CD4-positive, alpha-beta T cell (primary cell): Measurements from ENCODE around the gene GABRB3. TPM values are rescaled to one million over a fixed set of nuclear protein-coding genes. Genes with fewer than 3 reads are reported as not detected.

ENCODE experiments used
- ATAC-seq: fragments of 200-7000 bp; cut with Tn5 transposase; one replicate; pipeline ENCODE4 v1.10.0; 2022; ENCODE audit warnings: mild to moderate bottlenecking; ENCODE audit not compliant: poor library complexity
- CTCF ChIA-PET: fragments of 350-600 bp; sonication (Branson Sonifier 250); formaldehyde crosslinking; loops from one replicate; lab custom pipeline; 2021; ENCODE audit warnings: antibody characterized with exemption, inconsistent platforms; lab: Charles Lee
- POLR2A ChIA-PET: fragments of 350-600 bp; sonication (Branson Sonifier 250); formaldehyde crosslinking; loops from one replicate; lab custom pipeline; 2021; ENCODE audit warnings: antibody characterized with exemption, inconsistent platforms; lab: Charles Lee
- DNase-seq, 14 experiments: peaks; one replicate each; pipeline ENCODE4 v3.0.0-alpha.2; 2013 to 2020; ENCODE audit warnings: mixed read lengths in 2 of 14
- H3K27ac ChIP-seq, 2 donors: one replicate each; pipeline versions ENCODE4 v1.5.1 to v1.7.0; 2013; ENCODE audit warnings: low read length in 2 of 2, low read depth in 1 of 2, mild to moderate bottlenecking in 1 of 2
- H3K27me3 ChIP-seq, 2 experiments: 1 replicate in 1 of 2; 2 replicates in 1 of 2; pipeline versions ENCODE4 v1.6.1 to v1.7.0; 2013; ENCODE audit warnings: low read length in 2 of 2, control low read depth in 1 of 2, mild to moderate bottlenecking in 1 of 2, moderate library complexity in 1 of 2; ENCODE audit not compliant: insufficient read depth in 2 of 2, control insufficient read depth in 1 of 2
- H3K36me3 ChIP-seq: one replicate; pipeline ENCODE4 v1.6.1; 2013; ENCODE audit warnings: low read length, control low read depth; ENCODE audit not compliant: insufficient read depth
- H3K4me1 ChIP-seq: one replicate; pipeline ENCODE4 v1.6.1; 2013; ENCODE audit warnings: low read length, control low read depth; ENCODE audit not compliant: insufficient read depth
- H3K4me3 ChIP-seq: one replicate; pipeline ENCODE4 v1.5.1; 2013; ENCODE audit warnings: mild to moderate bottlenecking, low read length, moderate library complexity
- H3K9me3 ChIP-seq, 2 experiments: 1 replicate in 1 of 2; 2 replicates in 1 of 2; pipeline versions ENCODE4 v1.6.1 to v1.7.0; 2013; ENCODE audit warnings: low read length in 2 of 2, mild to moderate bottlenecking in 2 of 2, control low read depth in 1 of 2, moderate library complexity in 1 of 2; ENCODE audit not compliant: control insufficient read depth in 1 of 2, insufficient read depth in 1 of 2
- H3K27ac Mint-ChIP-seq: one replicate; pipeline ENCODE4 v1.8.0; 2020; ENCODE audit warnings: mixed read lengths
- H3K27me3 Mint-ChIP-seq: one replicate; pipeline ENCODE4 v1.8.0; 2021; ENCODE audit warnings: mixed read lengths
- H3K36me3 Mint-ChIP-seq: one replicate; pipeline ENCODE4 v1.8.0; 2021; ENCODE audit warnings: low read depth, mixed read lengths
- H3K4me1 Mint-ChIP-seq: one replicate; pipeline ENCODE4 v1.8.0; 2021; ENCODE audit warnings: low read depth, mixed read lengths
- H3K4me3 Mint-ChIP-seq: one replicate; pipeline ENCODE4 v1.8.0; 2020; ENCODE audit warnings: mild to moderate bottlenecking, mixed read lengths
- H3K9me3 Mint-ChIP-seq: one replicate; pipeline ENCODE4 v1.8.0; 2020; ENCODE audit warnings: mixed read lengths
- intact Hi-C, 2 experiments: fragments of 100-400 bp; cut with DNase I in 1 of 2; cut with micrococcal nuclease in 1 of 2; formaldehyde crosslinking; loops; one replicate each; pipeline versions ENCODE4 v1.15.1 to v1.9.0; 2023 to 2025; cut with DNase I, micrococcal nuclease
- total RNA-seq, 174 experiments: library from RNA in 2 of 174; stranded (reverse) in 2 of 174; gene quantifications; one replicate each; pipeline ENCODE4 v1.2.3 and lab custom pipeline; 2021 to 2026
- TF ChIP-seq, protein P1 (sequence below): fragments of 200-600 bp; IDR thresholded peaks from one replicate; pipeline ENCODE4 v1.8.0; 2022; ENCODE audit warnings: antibody characterized with exemption, mild to moderate bottlenecking

The GABRB3 gene
- total RNA-seq, 2 experiments from 2014 or later, result not detected

DNA sequence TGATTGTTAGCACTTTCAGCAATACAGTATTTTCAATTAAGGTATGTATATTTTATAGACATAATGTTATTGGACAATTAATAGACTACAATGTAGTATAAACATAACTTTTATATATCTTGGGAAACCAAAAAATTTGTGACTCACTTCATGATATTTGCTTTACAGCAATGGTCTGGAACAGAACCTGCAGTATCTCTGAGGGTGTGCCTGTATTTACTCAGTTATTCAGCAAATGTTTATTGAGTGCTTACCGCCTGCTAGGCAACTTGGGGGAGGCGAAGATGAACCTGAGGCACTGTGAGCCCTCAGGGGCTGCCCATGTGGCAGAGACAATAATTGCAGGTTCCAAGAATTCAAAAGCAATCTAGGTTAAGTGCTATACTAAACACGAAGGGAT, 144.8 kb downstream of the GABRB3 start:
- Mint-ChIP-seq H3K4me3 (no peak overlapping the region), H3K36me3 (no peaks in the 10 kb centered on the region), H3K4me1 (no peaks in the 10 kb centered on the region), H3K27me3 (no peaks in the 10 kb centered on the region), H3K9me3 (peaks cover 8% of the 10 kb centered on the region), H3K27ac (no peak overlapping the region)
- Histone ChIP-seq H3K4me1 (no peaks in the 10 kb centered on the region), H3K4me3 (no peak overlapping the region), H3K27ac (no peak overlapping the region), H3K9me3 (peaks cover 0 to 36% of the 10 kb centered on the region in 2 experiments), H3K27me3 (no peaks in the 10 kb centered on the region), H3K36me3 (no peaks in the 10 kb centered on the region)
- CTCF ChIA-PET, result no interaction called here
- peak in 1 of 14 experiments; percentile 2 for DNase-seq
- intact Hi-C loops, result no loop called here
- POLR2A ChIA-PET, result no interaction called here
- TF ChIP-seq, protein P1, sequence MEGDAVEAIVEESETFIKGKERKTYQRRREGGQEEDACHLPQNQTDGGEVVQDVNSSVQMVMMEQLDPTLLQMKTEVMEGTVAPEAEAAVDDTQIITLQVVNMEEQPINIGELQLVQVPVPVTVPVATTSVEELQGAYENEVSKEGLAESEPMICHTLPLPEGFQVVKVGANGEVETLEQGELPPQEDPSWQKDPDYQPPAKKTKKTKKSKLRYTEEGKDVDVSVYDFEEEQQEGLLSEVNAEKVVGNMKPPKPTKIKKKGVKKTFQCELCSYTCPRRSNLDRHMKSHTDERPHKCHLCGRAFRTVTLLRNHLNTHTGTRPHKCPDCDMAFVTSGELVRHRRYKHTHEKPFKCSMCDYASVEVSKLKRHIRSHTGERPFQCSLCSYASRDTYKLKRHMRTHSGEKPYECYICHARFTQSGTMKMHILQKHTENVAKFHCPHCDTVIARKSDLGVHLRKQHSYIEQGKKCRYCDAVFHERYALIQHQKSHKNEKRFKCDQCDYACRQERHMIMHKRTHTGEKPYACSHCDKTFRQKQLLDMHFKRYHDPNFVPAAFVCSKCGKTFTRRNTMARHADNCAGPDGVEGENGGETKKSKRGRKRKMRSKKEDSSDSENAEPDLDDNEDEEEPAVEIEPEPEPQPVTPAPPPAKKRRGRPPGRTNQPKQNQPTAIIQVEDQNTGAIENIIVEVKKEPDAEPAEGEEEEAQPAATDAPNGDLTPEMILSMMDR, result no peak
- ATAC-seq, result no peak

DNA sequence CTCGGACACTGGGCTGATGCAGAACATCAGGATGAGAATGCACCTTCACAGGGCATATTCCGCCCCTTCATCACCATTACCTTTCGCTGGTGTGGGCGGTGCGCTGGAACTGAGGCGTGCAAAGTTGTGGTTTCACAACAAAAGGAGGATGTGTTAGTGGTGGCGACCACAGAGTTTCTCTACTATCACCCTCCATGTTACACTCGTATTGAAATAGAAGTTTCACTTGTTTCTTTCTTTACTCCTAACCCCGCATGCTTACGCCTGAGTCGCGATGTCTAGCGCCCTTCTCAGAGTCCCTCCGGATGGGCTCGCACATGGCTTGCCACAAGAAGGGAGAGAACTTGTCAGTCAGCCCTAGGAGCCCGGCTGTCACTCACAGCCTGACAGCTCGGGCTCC, 148.7 kb downstream of the GABRB3 start:
- Mint-ChIP-seq H3K4me3 (no peak overlapping the region), H3K27ac (no peak overlapping the region), H3K27me3 (no peaks in the 10 kb centered on the region), H3K4me1 (no peaks in the 10 kb centered on the region), H3K9me3 (peaks cover 14% of the 10 kb centered on the region), H3K36me3 (no peaks in the 10 kb centered on the region)
- H3K4me3 ChIP-seq, result no peak overlapping the region
- H3K36me3 ChIP-seq, result no peaks in the 10 kb centered on the region
- ATAC-seq (no peak), DNase-seq (no peak)
- H3K4me1 ChIP-seq, result no peaks in the 10 kb centered on the region
- peaks cover 0 to 25% of the 10 kb centered on the region in 2 experiments for H3K9me3 ChIP-seq
- intact Hi-C loops, result no loop called here
- CTCF ChIA-PET, result no interaction called here
- H3K27ac ChIP-seq, result no peak overlapping the region
- no peaks in the 10 kb centered on the region for H3K27me3 ChIP-seq
- POLR2A ChIA-PET, result no interaction called here
- TF ChIP-seq, protein P1, result no peak

DNA sequence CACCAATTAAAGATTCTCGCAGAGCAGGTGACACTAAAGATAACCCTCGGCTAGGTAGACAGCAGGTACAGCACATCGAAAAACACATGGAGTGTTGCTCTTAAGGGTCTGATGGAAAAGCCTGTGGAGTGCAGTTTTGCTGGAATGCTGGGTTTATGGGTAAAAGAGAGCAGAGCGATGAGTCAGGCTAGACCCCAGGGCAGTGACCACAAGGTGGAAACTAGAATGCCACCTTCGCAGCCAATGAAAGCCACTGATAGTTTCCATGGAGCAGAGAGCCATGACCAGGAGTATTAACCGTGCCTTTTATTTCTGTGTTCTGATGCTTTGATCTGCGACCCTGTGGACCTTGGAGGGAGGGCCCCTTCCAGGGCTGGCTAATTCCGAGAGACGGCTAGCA, 149.8 kb downstream of the GABRB3 start:
- intact Hi-C loops, result no loop called here
- Histone ChIP-seq H3K4me3 (no peak overlapping the region), H3K27ac (no peak overlapping the region), H3K9me3 (peaks cover 0 to 15% of the 10 kb centered on the region in 2 experiments), H3K36me3 (no peaks in the 10 kb centered on the region), H3K4me1 (no peaks in the 10 kb centered on the region), H3K27me3 (no peaks in the 10 kb centered on the region)
- POLR2A ChIA-PET, result no interaction called here
- Mint-ChIP-seq H3K4me1 (no peaks in the 10 kb centered on the region), H3K27me3 (no peaks in the 10 kb centered on the region), H3K27ac (no peak overlapping the region), H3K9me3 (peaks cover 14% of the 10 kb centered on the region), H3K4me3 (no peak overlapping the region), H3K36me3 (no peaks in the 10 kb centered on the region)
- ATAC-seq (no peak), DNase-seq (no peak)
- TF ChIP-seq, protein P1, result no peak
- CTCF ChIA-PET, result no interaction called here
